Adrenal gland (tissue), 12 donors: ENCODE results near the gene TMEM18. TPM values are rescaled to one million over a fixed set of nuclear protein-coding genes. Genes with fewer than 3 reads are reported as not detected.

ENCODE experiments used
- DNase-seq, 7 donors: peaks; one replicate each; pipeline ENCODE4 v3.0.0-alpha.2; 2019 to 2020
- H3K27ac ChIP-seq, 5 donors: fragments of 200-600 bp; sonication (generic) in 4 of 5; 1 replicate in 3 of 5; 2 replicates in 2 of 5; pipeline versions ENCODE4 v1.5.1 to v1.8.0; 2016 to 2020; ENCODE audit warnings: mild to moderate bottlenecking in 1 of 5
- H3K27me3 ChIP-seq: fragments of 200-600 bp; 2 replicates; pipeline ENCODE4 v1.8.0; 2021
- H3K36me3 ChIP-seq, 2 donors: fragments of 200-600 bp; replicated peaks in 1 of 2; 1 replicate in 1 of 2; 2 replicates in 1 of 2; pipeline versions ENCODE4 v1.5.1 to v1.8.0; 2018 to 2022
- H3K4me1 ChIP-seq, 2 donors: fragments of 200-600 bp; replicated peaks in 1 of 2; 1 replicate in 1 of 2; 2 replicates in 1 of 2; pipeline versions ENCODE4 v1.5.1 to v1.8.0; 2018 to 2021
- H3K4me3 ChIP-seq, 4 donors: fragments of 200-600 bp; sonication (generic) in 3 of 4; one replicate each; pipeline ENCODE4 v1.5.1; 2016 to 2018
- H3K9me3 ChIP-seq, 3 donors: fragments of 200-600 bp; sonication (generic) in 1 of 3; replicated peaks in 1 of 3; 1 replicate in 2 of 3; 2 replicates in 1 of 3; pipeline versions ENCODE4 v1.5.1 to v1.8.0; 2016 to 2021
- CTCF ChIP-seq, 6 experiments: fragments of 450-650 bp in 4 of 6; fragments of 200-600 bp in 2 of 6; sonication (generic) in 1 of 6; IDR thresholded peaks; 1 replicate in 5 of 6; 2 replicates in 1 of 6; pipeline versions ENCODE4 v1.5.1 to v1.8.0; 2016 to 2021; ENCODE audit warnings: antibody characterized with exemption in 6 of 6, mild to moderate bottlenecking in 2 of 6, moderate library complexity in 1 of 6
- POLR2A ChIP-seq, 2 donors: fragments of 450-650 bp; IDR thresholded peaks; one replicate each; pipeline ENCODE4 v1.6.1; 2017; ENCODE audit warnings: antibody characterized with exemption in 2 of 2, mild to moderate bottlenecking in 2 of 2, moderate library complexity in 1 of 2
- WGBS, 4 donors: extraction: QIAGEN DNeasy Blood & Tissue Kit in 2 of 4; methylation state at CpG; one replicate each; pipeline versions ENCODE4 v1.1.5 to v1.1.7; 2013 to 2017; 5-methylcytosine and 5-hydroxymethylcytosine counted together
- intact Hi-C, 2 donors: fragments of 100-400 bp; cut with DNase I; formaldehyde crosslinking; loops; one replicate each; pipeline versions ENCODE4 v1.14.1 to v1.15.0; 2022 to 2023
- polyA plus RNA-seq, 3 donors: library from polyadenylated mRNA; stranded (reverse); fragments of 200-250 nt in 2 of 3; fragments of 350-450 nt in 1 of 3; fragmentation: Illumina TruSeq in 1 of 3; extraction: RNeasy Lipid Tissue Mini Kit (QIAGEN cat#74804) in 1 of 3; gene quantifications; one replicate each; pipeline ENCODE4 v1.2.3, GENCODE V29; 2013 to 2014
- total RNA-seq, 9 donors: library from RNA; depleted of rRNA in 4 of 9; stranded (reverse); fragments of >200 nt in 4 of 9; fragments of 120-200 nt in 1 of 9; fragmentation: NEBNext Ultra II Directional in 1 of 9; extraction: Animal tissue kit (Norgen Biotek cat#: 25700) in 1 of 9; gene quantifications; one replicate each; pipeline versions ENCODE4 v1.1.0 to v1.2.4, GENCODE V29; 2013 to 2023
- donor health status: healthy with polysubstance abuse.
- donor health status: Bipolar disorder and iron deficiency.
- donor health status: DM: yes; HTN: yes; CAD: no.
- donor health status: DM: no; HTN: no; CAD: no.
- donor health status: DM: no; HTN: no; CAD: no.
- donor health status: DM: yes; HTN: yes; CAD: no.

The TMEM18 gene
- total and polyA plus RNA-seq, 12 donors = 17.2 to 56.9 (median 31.9) TPM

GRCh38 chr2:717661-718060 lies 40.5 kb upstream of the TMEM18 start:
- intact Hi-C loops = loop anchor here (10.0 kb wide), 2 partner anchors 187 to 827 kb away; no protein-coding TSS in a partner anchor
- no peaks in the 10 kb centered on the region for H3K36me3 ChIP-seq

GRCh38 chr2:715854-716560 lies 38.8 kb upstream of the TMEM18 start:
- TF ChIP-seq CTCF (IDR thresholded peaks at IDR 0.05) (peak in 4 of 6 experiments; percentile 14 to 40 (median 36)), POLR2A (IDR thresholded peaks at IDR 0.05) (no peak)
- Histone ChIP-seq H3K27me3 (peaks cover 9% of the 10 kb centered on the region), H3K4me3 (no peak overlapping the region), H3K4me1 (no peaks in the 10 kb centered on the region), H3K36me3 (no peaks in the 10 kb centered on the region), H3K27ac (no peak overlapping the region), H3K9me3 (no peaks in the 10 kb centered on the region)
- intact Hi-C loops = loop anchor here (10.0 kb wide), 2 partner anchors 189 to 829 kb away; no protein-coding TSS in a partner anchor
- 53 to 62% (median 57%) methylated on average over 12 to 18 of the region's 18 CpGs for WGBS, 4 donors
- no peak for DNase-seq

More at GRCh38 chr2:717661-718060, 40.5 kb upstream of the TMEM18 start:
- peaks cover 9% of the 10 kb centered on the region for H3K27me3 ChIP-seq
- H3K4me1 ChIP-seq = no peaks in the 10 kb centered on the region
- no peak for DNase-seq
- H3K27ac ChIP-seq = no peak overlapping the region
- no peak overlapping the region for H3K4me3 ChIP-seq
- 83 to 95% (median 90%) methylated on average over 5 of the region's 5 CpGs for WGBS, 4 donors
- no peaks in the 10 kb centered on the region for H3K9me3 ChIP-seq
- TF ChIP-seq POLR2A (IDR thresholded peaks at IDR 0.05) (no peak), CTCF (IDR thresholded peaks at IDR 0.05) (no peak)

DNA sequence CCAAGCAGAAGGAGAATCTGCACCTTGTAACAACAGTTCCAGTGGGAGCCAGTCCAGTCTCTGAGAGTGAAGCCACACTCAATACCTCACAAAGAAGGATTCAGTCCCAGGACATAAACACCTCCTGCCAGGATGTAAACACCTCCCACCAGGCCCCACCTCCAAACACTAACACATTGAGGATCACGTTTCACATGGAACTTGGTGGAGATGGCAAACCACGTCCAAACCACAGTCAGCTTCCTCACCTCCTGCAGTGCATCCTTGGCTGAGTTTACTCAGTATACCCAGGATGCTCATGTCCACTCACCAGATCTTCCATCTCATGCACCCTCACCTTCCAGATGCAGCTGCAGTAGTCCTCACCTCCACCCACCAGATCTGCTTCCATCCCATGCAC lies 37.8 kb upstream of the TMEM18 start:
- intact Hi-C loops = loop anchor here (10.0 kb wide), 2 partner anchors 190 to 830 kb away; no protein-coding TSS in a partner anchor
- H3K27ac ChIP-seq = no peak overlapping the region
- no peak for TF ChIP-seq POLR2A (IDR thresholded peaks at IDR 0.05)
- no peak for TF ChIP-seq CTCF (IDR thresholded peaks at IDR 0.05)
- no peak overlapping the region for H3K4me3 ChIP-seq
- no peaks in the 10 kb centered on the region for H3K4me1 ChIP-seq
- H3K36me3 ChIP-seq = no peaks in the 10 kb centered on the region
- no peaks in the 10 kb centered on the region for H3K9me3 ChIP-seq
- WGBS, 4 donors = 45 to 69% (median 61%) methylated on average over 2 of the region's 2 CpGs
- DNase-seq = no peak
- H3K27me3 ChIP-seq = peaks cover 9% of the 10 kb centered on the region

GRCh38 chr2:714005-714741 lies 37.0 kb upstream of the TMEM18 start:
- H3K4me1 ChIP-seq = no peaks in the 10 kb centered on the region
- no peak for TF ChIP-seq POLR2A (IDR thresholded peaks at IDR 0.05)
- TF ChIP-seq CTCF (IDR thresholded peaks at IDR 0.05) = peak; percentile 61 to 76 (median 68)
- H3K36me3 ChIP-seq = no peaks in the 10 kb centered on the region
- no peak overlapping the region for H3K27ac ChIP-seq
- H3K9me3 ChIP-seq = no peaks in the 10 kb centered on the region
- no peak overlapping the region for H3K4me3 ChIP-seq
- intact Hi-C loops = loop anchor here (5.0 to 10.0 kb wide), 3 partner anchors 191 to 833 kb away; no protein-coding TSS in a partner anchor
- H3K27me3 ChIP-seq = peaks cover 9% of the 10 kb centered on the region
- WGBS, 4 donors = 51 to 58% (median 54%) methylated on average over 17 of the region's 17 CpGs
- DNase-seq = peak; percentile 69 to 88 (median 73)
